Limb (tissue), 2 donors: Measurements from ENCODE around the gene RBMY1B.
"Not testable (repeated sequence)": the region's sequence is repeated elsewhere in the genome, so short reads cannot be mapped to it uniquely, and the experiment has no call there.

Experiments used
- DNase-seq, 2 donors: peaks; one replicate each; pipeline ENCODE4 v3.0.0-alpha.2; 2016; ENCODE audit errors: extremely low spot score in 2 of 2

Gene RBMY1B

GRCh38 chrY:21511038-21511437, at the start of gene RBMY1B:
Gene RBMY1B, plus strand, starts transcription at chrY:21511338. Its CDS starts 2,013 bp downstream, at chrY:21513351.
- DNase-seq, result not testable (repeated sequence)

GRCh38 chrY:21462915-21463314, 48.2 kb upstream of the RBMY1B start:
- DNase-seq, result not testable (repeated sequence)

GRCh38 chrY:21482967-21483366, 28.2 kb upstream of the RBMY1B start:
- DNase-seq, result no peak

- not testable (repeated sequence) for DNase-seq
These were observed 23.4 kb downstream of the RBMY1B start, which contains the start of gene RBMY1A1 for GRCh38 chrY:21534579-21534978. Gene RBMY1A1, plus strand, starts transcription at chrY:21534879. Its CDS starts 2,013 bp downstream, at chrY:21536892.

GRCh38 chrY:21559316-21559984, 48.3 kb downstream of the RBMY1B start:
- not testable (repeated sequence) for DNase-seq
